IPS DF 19.7 (cell line): ENCODE results near the gene PHLDA3.

Experiments used
- DNase-seq: peaks from one replicate; pipeline ENCODE4 v3.0.0-alpha.2; 2013; ENCODE audit warnings: low read depth, low spot score

Gene PHLDA3

DNA sequence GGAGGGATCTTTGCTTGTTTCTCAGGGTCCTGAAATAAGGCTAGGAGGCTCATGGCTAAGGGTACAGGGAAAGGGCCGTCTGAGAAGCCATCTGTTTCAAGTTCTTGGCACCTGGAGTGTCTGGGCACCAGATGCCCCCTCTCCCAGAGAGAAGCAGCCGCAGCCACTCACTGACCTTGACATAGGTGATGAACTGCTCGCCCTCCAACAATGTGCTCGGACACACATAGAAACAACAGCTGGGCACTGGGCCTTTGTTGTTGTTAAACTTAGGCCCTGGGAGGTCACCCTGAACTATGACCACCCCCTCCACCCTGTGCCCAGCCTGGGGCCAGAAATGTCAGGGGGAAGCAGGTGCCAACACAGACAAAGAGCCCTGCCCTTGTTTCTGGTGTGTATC lies 38.2 kb downstream of the PHLDA3 start:
- no peak for DNase-seq

DNA sequence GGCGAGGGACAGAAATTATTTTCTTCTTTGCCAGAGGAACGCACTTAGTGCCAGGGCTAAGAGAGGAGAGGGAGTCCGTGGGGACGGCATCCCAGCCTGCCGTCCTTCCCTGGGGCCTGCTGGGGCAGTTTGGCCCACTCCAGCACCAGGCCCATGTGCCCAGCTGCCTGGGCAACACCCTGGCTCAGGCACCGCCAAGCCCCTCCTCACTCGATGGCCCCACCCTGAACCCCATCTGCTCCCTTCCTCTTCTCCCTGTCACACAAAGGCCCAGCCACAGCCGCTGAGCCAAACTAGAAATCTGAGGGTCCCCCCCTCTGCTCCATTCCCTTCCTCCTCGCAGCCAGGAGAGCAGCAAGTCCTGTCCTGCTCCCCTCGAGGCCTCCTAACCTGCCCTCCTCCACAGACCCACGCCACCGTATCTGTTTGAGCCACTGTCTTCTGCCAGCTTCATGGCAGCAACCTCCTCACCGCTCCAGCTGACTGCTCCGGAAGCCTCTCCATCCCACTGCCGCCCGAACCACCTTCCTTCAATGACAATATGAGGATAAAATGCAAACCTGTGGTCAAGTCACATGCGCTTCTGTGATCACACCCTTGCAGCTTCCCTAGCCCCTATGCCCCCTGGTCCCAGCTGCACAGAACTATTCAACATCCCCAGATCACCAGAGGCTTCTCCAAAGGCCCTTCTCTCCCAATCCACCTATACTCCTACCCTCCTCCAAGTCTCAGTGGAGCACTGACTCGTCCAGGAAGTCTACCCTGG lies 39.1 kb downstream of the PHLDA3 start:
- DNase-seq: no peak

DNA sequence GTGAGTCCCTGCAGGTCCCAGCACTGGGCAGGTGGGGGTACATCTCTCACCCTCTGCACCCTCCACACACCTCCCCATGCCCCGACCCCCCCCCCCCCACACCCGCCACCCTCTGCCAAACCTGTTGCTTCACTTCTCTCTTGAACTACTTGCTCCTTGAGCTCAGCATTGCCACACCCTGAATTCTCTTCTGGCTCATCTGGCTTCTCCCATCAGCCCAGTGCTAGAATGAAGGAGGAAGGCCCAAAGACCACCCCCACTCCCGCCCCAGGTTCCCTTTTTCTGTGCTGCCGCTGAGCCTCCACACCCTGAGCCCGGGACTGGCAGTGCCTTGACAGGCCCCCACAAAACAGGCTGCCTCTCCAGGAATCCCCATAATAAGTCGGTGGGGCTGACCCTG lies 41.0 kb downstream of the PHLDA3 start:
- no peak for DNase-seq

DNA sequence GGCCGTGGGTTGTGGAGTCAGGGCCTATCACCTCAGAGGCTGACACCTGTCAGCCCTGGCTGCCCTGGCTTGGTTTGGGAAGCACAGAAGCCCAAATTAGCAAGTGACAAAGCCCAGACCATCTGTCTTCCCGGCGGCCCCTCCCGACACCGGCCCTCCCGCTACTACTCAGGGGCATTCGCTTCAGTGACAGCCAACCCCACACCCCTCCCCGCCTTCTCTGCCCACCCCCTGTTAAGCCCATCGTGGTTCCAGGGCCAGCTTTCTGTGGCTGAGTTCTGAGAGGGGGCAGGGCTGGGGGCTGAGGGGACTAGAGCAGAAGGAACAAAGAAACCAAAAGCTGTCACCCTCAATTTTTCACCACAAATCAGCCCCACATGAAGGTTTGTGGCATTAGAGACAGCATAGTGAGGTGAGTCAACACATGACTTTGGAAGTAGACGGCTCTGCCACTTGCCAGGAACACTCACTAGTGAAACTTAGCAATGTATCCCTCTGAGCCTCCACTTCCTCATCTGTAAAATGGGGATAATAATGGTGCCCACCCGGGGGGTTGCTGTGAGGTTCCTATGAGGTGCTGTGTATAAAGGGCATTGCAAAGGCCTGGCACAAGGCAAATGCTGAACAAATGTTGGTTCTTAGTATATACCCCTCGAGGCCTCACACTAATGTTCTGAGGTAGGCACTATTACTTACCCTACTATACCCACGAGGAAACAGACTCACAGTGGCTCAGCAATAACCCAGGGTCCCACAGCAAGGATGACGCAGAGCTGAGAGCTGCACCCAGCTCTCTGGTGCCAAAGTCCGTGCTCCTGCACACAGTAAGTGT lies 42.3 kb downstream of the PHLDA3 start:
- no peak for DNase-seq

DNA sequence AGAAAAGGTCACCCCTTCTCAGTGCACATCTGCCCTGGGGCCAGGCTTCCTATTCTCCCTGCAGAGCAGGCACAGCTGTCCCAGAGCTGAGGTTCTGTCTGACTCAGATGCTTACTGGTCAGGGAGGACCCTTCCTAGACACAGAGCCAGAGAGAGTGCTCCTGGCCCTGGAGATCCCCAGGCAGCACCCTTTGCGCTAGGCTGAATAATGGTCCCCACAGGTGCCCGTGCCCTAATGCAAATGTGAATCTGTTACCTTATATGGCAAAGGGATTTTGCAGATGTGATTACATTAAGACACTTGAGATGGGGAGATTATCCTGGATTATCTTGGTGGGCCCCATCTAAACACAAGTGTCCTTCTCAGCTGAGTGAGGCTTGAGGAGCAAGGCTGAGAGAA lies 44.8 kb downstream of the PHLDA3 start:
- no peak for DNase-seq

DNA sequence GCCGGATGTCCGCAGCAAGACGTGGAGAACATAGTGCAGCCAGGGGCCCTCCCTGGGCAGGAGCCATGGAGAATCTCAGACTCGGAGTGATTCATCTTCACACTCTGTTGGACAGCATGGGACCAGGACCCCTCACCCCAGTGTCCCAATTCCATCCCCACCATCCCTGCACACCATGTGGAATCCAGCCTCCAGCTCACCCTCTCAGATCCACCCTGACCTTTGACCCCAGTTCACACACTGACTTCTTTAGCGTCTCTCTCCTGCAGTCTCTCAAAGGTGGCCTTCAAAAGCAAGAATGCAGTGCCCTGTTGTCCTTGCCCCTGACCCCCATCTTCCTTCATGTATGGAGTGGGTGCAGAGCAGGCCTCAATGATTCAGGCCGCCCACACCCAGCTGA lies 45.3 kb downstream of the PHLDA3 start:
- no peak for DNase-seq

DNA sequence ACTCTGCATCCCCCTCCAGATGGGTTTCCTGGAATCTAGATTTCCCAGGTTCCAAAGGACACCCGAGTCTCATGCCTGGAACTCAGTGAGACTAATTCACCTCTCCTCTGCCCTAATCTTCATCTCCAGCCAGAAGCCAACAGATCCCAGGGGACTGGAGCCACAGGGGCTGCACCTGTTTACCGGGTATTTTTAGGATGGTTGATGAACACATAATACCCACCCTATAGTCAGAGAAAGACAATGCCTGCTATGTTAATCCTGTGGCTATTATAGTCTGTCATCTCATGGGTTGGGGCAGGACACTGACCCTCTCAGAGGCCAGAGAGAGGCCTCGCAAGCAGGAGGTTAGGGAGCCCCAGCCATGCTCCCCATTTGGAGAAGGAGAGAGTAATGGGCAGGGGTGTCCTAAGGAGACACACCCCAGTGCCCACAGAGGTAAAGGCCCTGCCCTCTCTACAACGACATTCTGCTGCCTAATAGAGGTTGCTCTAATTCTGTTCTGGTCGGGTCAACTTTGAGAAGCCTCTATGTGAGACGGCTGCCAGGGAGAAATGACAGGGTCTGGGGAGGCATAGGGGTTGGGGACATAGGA lies 46.5 kb downstream of the PHLDA3 start:
- DNase-seq: no peak

DNA sequence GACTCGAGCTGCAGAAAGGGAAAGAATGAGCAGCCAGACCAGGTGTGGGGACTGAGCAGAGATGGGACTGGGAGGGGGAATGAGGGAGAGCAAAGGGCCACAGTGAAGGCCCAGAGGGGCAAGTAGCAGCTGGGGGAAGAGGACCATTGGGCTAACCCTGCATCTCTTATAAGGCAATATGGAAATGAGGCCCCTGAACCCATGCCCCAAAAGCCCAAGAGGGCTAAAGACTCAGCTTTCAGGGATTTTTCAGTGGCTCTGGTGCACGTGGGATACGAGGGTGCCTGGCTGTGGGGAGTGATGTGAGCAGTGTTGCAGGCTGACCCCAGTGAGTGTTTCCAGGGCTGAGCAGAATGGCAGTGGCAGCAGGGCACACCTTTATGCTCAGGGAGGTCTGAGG lies 47.0 kb downstream of the PHLDA3 start:
- no peak for DNase-seq

DNA sequence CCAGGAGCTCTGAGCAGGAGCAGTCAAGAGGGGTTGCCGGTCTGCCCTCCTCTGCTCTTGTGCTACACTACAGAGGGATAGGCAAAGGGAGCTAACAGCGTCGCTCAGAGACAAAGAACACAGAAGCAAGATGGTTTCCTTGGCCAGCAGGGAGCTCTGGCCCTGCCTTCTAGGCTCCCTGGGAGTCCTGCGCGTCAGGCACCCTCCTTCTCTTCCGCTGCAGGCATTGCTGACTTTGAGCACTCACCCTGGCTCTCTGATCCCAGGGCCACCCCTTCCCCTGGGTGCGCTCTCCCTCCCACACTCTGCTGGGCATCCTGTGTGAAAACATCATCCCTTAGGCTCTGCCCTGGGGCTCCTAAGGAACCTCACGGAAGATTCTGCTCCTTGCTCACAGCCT lies 47.9 kb downstream of the PHLDA3 start:
- DNase-seq: no peak

DNA sequence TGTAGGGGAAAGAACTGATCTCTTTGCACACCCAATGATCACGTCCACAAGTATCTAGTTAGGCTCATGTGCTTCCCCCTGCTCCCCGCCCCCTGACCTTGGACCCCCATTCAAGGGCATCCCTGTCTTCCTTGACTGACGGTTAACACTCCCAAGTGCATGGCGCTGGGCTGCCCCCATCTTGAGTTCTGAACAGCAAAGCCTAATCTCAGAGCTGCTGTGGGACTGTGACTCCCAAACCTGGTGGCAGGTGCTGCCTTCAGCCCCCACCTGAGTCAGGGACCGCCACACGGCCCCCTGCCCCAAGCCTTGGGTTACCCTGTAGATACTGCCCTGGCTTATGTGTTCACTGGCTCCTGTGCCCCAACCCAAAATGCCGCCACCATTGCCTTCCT lies 48.4 kb downstream of the PHLDA3 start:
- DNase-seq: no peak

DNA sequence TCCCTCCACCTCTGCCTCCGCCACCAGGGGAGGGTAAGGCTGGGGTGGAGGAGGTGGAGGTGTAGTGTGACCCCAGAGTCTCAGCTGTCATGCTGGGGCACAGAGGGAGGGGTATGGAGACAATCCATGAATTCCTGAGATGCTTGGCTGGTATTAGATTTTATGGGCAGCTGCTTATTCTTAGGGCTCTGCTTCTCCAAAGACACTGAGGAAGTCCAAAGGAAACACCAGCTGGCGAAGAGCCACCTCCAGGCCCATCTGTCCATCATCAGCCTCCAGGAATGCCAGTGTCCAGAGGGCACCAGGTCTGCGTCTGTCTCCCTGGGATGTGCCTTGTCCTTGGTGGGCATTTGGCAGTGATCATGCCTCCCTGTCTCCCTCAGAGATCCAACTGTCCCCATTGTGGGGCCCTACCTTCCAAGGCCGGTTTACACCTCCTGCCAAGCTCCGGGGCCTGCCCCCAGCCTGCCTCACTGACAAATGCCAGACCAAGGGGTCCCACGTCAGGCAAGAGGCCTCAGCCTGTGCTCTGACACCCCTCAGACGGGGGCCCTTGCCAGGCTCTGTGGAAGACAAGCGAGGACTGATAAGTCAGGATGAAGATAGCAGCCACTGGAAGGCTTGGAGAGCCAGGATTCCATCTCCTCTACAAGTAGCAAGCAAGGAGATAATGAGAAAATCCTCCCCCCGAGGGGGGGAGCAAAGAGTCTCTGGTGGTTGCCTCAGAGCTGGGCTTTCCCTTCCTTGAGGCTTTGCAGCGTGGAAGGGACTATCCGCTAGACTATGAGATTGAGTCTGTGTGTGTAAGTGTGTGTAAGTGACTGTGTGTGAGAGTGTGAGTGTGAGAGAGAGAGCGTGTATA lies 49.0 kb downstream of the PHLDA3 start:
- DNase-seq: no peak

DNA sequence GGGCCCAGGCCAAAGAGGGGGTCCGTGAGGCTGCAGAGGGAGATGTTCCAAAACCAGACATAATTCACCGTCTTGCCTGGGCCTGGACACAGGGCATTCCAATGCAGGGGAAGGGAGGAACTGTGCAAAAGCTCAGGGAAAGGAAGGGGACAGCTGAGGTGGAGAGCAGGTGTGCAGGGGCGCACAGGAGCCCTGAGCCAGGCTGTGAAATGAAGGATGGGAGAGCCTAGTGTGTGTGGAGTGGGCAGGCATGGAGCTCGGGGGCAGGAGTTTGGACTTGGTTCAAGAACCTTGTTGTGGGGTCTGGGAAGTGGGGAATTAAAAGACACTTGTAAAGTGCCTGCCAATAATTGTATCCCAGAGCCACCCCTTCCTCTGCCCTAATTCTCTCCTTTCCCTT lies 49.7 kb downstream of the PHLDA3 start:
- no peak for DNase-seq

DNA sequence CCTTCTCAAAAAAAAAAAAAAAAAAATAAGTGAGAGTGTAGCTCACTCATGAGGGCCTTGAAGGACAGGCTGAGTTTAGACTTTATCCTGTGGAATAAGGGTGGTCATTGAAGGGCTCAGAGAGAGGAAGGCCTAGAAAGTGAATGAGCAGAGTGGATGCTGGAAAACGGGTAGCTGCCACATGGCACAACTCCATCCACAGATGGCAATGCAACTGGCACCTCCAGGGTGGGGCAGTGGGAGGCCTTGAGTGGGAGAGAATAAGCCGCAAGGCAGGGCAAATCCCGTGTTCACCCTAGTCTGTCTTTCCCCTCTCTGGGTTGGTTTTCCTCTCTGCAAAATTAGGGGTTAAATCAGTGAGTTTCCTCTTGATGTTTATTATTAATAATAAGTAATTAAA lies 50.5 kb downstream of the PHLDA3 start:
- no peak for DNase-seq
